ENCODE measurements around the gene CD8B2.

GRCh38 chr2:106534471-106534870 is 47.3 kb downstream of the CD8B2 start:
- TF ChIP-seq ZNF16 (tag by site-specific recombination; IDR thresholded peaks at IDR 0.05; ENCODE audit: low read depth) (no peak), CTCF (tag by site-specific recombination; IDR thresholded peaks at IDR 0.05) (no peak)
